HepG2 (cell line): ENCODE data around the gene DIO1. TPM values are rescaled to one million over a fixed set of nuclear protein-coding genes. Genes with fewer than 3 reads are reported as not detected.

Source experiments
- ARID4A ChIP-seq: sonication (generic); formaldehyde crosslinking; IDR thresholded peaks from 2 replicates; pipeline ENCODE4 v1.5.0; 2020; ENCODE audit warnings: mild to moderate bottlenecking, missing genetic modification reagents, borderline replicate concordance
- CHCHD3 ChIP-seq: sonication (generic); formaldehyde crosslinking; IDR thresholded peaks from 2 replicates; pipeline ENCODE4 v1.8.0; 2022; ENCODE audit warnings: mild to moderate bottlenecking, missing genetic modification reagents, moderate library complexity
- HNF1A ChIP-seq, 2 experiments: sonication (generic) in 1 of 2; formaldehyde crosslinking in 1 of 2; IDR thresholded peaks; 2 replicates each; pipeline versions ENCODE4 v1.4.0 to v1.6.1; 2016 to 2020; ENCODE audit warnings: borderline replicate concordance in 1 of 2, low read depth in 1 of 2, mild to moderate bottlenecking in 1 of 2, missing genetic modification reagents in 1 of 2
- KDM3A ChIP-seq: IDR thresholded peaks from 2 replicates; pipeline ENCODE4 v1.6.1; 2018; ENCODE audit warnings: low read depth, missing compliant biosample characterization
- MYNN ChIP-seq: sonication (generic); formaldehyde crosslinking; IDR thresholded peaks from 2 replicates; pipeline ENCODE4 v1.4.0; 2020; ENCODE audit warnings: mild to moderate bottlenecking, low read depth, missing genetic modification reagents
- ONECUT2 ChIP-seq: sonication (generic); formaldehyde crosslinking; IDR thresholded peaks from 2 replicates; pipeline ENCODE4 v1.4.0; 2020; ENCODE audit warnings: missing genetic modification reagents
- PREB ChIP-seq: sonication (generic); formaldehyde crosslinking; IDR thresholded peaks from 2 replicates; pipeline ENCODE4 v1.4.0; 2020; ENCODE audit warnings: missing genetic modification reagents
- SCMH1 ChIP-seq: sonication (generic); formaldehyde crosslinking; IDR thresholded peaks from 2 replicates; pipeline ENCODE4 v1.9.0; 2021; ENCODE audit warnings: missing genetic modification reagents, mild to moderate bottlenecking, borderline replicate concordance
- SRSF1 ChIP-seq: fragments of 200-400 bp; formaldehyde crosslinking; optimal IDR thresholded peaks from 2 replicates; pipeline ENCODE3; 2017; ENCODE audit warnings: mild to moderate bottlenecking, low read depth, low read length, moderate library complexity
- SRSF4 ChIP-seq: fragments of 200-400 bp; formaldehyde crosslinking; IDR thresholded peaks from one replicate; pipeline ENCODE4 v1.6.1; 2018; ENCODE audit warnings: mild to moderate bottlenecking, low read depth, low read length, moderate library complexity; ENCODE audit not compliant: poor library complexity, severe bottlenecking
- TOPORS ChIP-seq: sonication (generic); formaldehyde crosslinking; IDR thresholded peaks from 2 replicates; pipeline ENCODE4 v1.8.0; 2023; ENCODE audit warnings: mild to moderate bottlenecking, missing genetic modification reagents
- ZBED4 ChIP-seq: sonication (generic); formaldehyde crosslinking; IDR thresholded peaks from 2 replicates; pipeline ENCODE4 v1.4.0; 2020; ENCODE audit warnings: missing genetic modification reagents, borderline replicate concordance
- ZNF337 ChIP-seq: sonication (generic); formaldehyde crosslinking; IDR thresholded peaks from 2 replicates; pipeline ENCODE4 v1.5.1; 2020; ENCODE audit warnings: missing genetic modification reagents, low read depth, mild to moderate bottlenecking, borderline replicate concordance
- polyA plus RNA-seq, 8 experiments: library from polyadenylated mRNA; depleted of rRNA in 3 of 8; stranded (reverse) in 7 of 8; unstranded in 1 of 8; fragments of >200 nt; fragmentation: Illumina TruSeq in 4 of 8; extraction: Trizol in 4 of 8; gene quantifications; 2 replicates each; pipeline versions ENCODE4 v1.2.1 to v1.2.3, GENCODE V29; 2011 to 2016; ENCODE audit warnings: low read depth in 4 of 8, missing spikeins in 1 of 8, mixed read lengths in 1 of 8; ENCODE audit not compliant: insufficient read depth in 1 of 8
- total RNA-seq, 5 experiments: library from RNA; depleted of rRNA; stranded (reverse); fragments of >200 nt; fragmentation: Illumina TruSeq; extraction: Trizol; gene quantifications; 2 replicates each; pipeline ENCODE4 v1.2.3, GENCODE V29; 2016; ENCODE audit warnings: low read depth in 1 of 5

The DIO1 gene
- total and polyA plus RNA-seq, 2 of the 13 experiments (the other 11 are each of a cell fraction or from before 2014, with no cell fraction given) = 13.5 to 45.6 TPM

GRCh38 chr1:53945433-53946251, 51.7 kb downstream of the DIO1 start, which contains the start of gene IFT25 (continued):
- TF ChIP-seq ZBED4 (CRISPR knock-in tag) (no peak), SRSF4 (no peak), SRSF1 (no peak), ZNF337 (no peak), PREB (CRISPR knock-in tag) (no peak), CHCHD3 (peak; percentile 57; the same call in 1 of the 2 replicates), TOPORS (CRISPR knock-in tag) (no peak), ONECUT2 (CRISPR knock-in tag) (no peak), ARID4A (CRISPR knock-in tag) (peak; percentile 86), SCMH1 (CRISPR knock-in tag) (no peak), MYNN (no peak), KDM3A (CRISPR knock-in tag) (no peak), HNF1A (IDR thresholded peaks at IDR 0.05; ENCODE audit: low read depth) (no peak), HNF1A (CRISPR knock-in tag; IDR thresholded peaks at IDR 0.05; ENCODE audit: borderline replicate concordance) (peak; percentile 11; the same call in 1 of the 2 replicates)
